ENCODE measurements around the gene RABGEF1.
"Not testable (repeated sequence)": the region's sequence is repeated elsewhere in the genome, so short reads cannot be mapped to it uniquely, and the experiment has no call there.

RABGEF1 gene

GRCh38 chr7:66735850-66736249 lies 4.7 kb upstream of the RABGEF1 start:
- DNase-seq (ENCODE audit: low spot score): no peak

GRCh38 chr7:66736892-66737291 lies 3.6 kb upstream of the RABGEF1 start:
- no peak for DNase-seq (ENCODE audit: low spot score)

- no peak for DNase-seq (ENCODE audit: low spot score)
Observed at GRCh38 chr7:66737667-66738066, 2.9 kb upstream of the RABGEF1 start.

GRCh38 chr7:66739477-66739876 lies 1.1 kb upstream of the RABGEF1 start:
- no peak for DNase-seq (ENCODE audit: low spot score)

- DNase-seq (ENCODE audit: low spot score): no peak
Observed at GRCh38 chr7:66739953-66740301, 606 bp upstream of the RABGEF1 start.

GRCh38 chr7:66740980-66741709 lies 612 bp downstream of the RABGEF1 start:
- peak; percentile 31 for DNase-seq (ENCODE audit: low spot score)

- no peak for DNase-seq (ENCODE audit: low spot score)
Observed at GRCh38 chr7:66741710-66742049, 1.1 kb downstream of the RABGEF1 start.

GRCh38 chr7:66742298-66742697 lies 1.8 kb downstream of the RABGEF1 start:
- not testable (repeated sequence) for DNase-seq (ENCODE audit: low spot score)

GRCh38 chr7:66743920-66744319 lies 3.4 kb downstream of the RABGEF1 start:
- no peak for DNase-seq (ENCODE audit: low spot score)

GRCh38 chr7:66747385-66747784 lies 6.9 kb downstream of the RABGEF1 start:
- DNase-seq (ENCODE audit: low spot score): no peak

- no peak for DNase-seq (ENCODE audit: low spot score)
Observed at GRCh38 chr7:66747881-66748511, 7.5 kb downstream of the RABGEF1 start.

- DNase-seq (ENCODE audit: low spot score): no peak
Observed at GRCh38 chr7:66748791-66749190, 8.3 kb downstream of the RABGEF1 start.

GRCh38 chr7:66751945-66752344 lies 11.4 kb downstream of the RABGEF1 start:
- DNase-seq (ENCODE audit: low spot score): no peak

- DNase-seq (ENCODE audit: low spot score): no peak
Observed at GRCh38 chr7:66754541-66754940, 14.0 kb downstream of the RABGEF1 start.

GRCh38 chr7:66755059-66755458 lies 14.5 kb downstream of the RABGEF1 start:
- not testable (repeated sequence) for DNase-seq (ENCODE audit: low spot score)

- not testable (repeated sequence) for DNase-seq (ENCODE audit: low spot score)
Observed at GRCh38 chr7:66756227-66756626, 15.7 kb downstream of the RABGEF1 start.

- DNase-seq (ENCODE audit: low spot score): no peak
Observed at GRCh38 chr7:66756889-66757288, 16.4 kb downstream of the RABGEF1 start.

- no peak for DNase-seq (ENCODE audit: low spot score)
Observed at GRCh38 chr7:66757939-66758338, 17.4 kb downstream of the RABGEF1 start.

- DNase-seq (ENCODE audit: low spot score): no peak
Observed at GRCh38 chr7:66758950-66759628, 18.6 kb downstream of the RABGEF1 start.

- DNase-seq (ENCODE audit: low spot score): not testable (repeated sequence)
Observed at GRCh38 chr7:66763183-66763582, 22.6 kb downstream of the RABGEF1 start.

- DNase-seq (ENCODE audit: low spot score): not testable (repeated sequence)
Observed at GRCh38 chr7:66763633-66764355, 23.3 kb downstream of the RABGEF1 start.

- not testable (repeated sequence) for DNase-seq (ENCODE audit: low spot score)
Observed at GRCh38 chr7:66764905-66765304, 24.4 kb downstream of the RABGEF1 start.

Data from globus pallidus (tissue), 1 donor.